GM18499 (cell line): ENCODE measurements around the gene FAM181B.

Source experiments
- ATAC-seq: cut with Tn5 transposase; IDR thresholded peaks from one replicate; pipeline ENCODE4 v1.9.1; 2021; ENCODE audit warnings: moderate number of reproducible peaks; ENCODE audit not compliant: insufficient read depth, unreplicated experiment

The FAM181B gene

DNA sequence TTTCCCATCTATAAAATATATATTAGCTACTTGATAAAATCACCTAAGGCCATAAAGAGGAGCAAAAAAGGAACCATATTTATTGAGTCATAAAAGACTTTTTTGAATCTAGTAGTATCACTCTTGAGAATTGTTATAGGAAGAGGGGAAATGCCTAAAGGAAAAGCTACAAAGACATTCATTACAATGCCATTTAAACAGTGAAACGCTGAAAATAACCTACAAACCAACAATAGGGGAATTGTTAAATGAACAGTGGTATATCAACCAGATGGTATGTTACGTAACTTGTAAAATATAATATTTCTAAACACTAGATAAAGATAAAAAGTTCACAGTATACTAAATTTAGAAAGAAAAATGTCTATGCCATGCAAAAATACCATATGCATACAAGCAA lies 47.5 kb downstream of the FAM181B start:
- ATAC-seq = no peak

DNA sequence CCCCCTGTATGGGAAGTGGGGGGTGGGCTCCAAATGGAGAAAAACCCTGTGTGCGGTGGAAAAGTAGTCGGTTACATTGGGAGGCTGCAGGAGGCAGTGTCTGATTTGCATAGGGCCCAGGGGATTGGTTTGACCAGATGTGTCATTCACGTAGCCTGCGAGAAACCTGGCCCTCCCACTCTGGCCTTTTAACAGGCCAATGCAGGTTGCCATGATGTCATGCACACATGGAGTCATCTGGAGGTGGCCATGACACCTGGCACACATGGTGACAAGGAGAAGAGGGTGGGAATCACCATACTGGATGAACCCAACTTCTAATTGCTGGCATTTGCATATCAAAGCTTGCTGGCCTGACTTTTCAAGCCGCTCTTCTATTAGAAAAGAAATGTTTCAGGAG lies 50.6 kb downstream of the FAM181B start:
- no peak for ATAC-seq

DNA sequence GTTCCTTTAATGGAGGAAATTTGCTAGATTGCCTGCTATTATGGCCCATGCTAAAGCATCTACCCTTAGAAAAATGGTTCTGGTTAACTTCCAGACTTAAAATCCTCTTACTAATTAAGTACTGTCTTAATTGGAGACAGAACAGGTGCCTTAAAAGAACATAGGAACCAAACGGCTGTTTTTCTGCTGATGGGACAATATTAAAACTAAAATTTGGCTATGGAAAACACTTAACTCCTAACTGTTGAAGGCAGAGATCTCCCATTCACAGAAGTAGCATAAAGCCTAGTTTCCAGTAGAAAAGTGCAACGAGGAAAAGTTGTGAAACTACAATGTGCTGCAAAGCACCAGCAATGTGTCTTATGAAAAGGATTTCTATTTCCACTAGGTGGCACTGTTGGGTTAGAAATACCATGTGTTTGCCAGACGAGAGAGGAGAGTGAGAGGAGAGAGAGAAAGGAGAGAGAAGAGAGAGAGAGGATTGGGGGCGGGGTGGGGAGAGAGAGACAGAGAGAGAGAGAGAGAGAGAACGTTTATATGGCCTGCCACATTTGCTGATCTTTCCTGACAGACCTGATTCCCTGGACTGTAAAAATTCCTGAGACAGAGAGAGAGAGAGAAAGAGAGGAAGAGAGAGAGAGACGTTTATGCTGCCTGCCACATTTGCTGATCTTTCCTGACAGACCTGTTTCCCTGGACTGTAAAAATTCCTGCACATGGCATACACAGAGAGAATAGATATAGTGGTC lies 51.5 kb downstream of the FAM181B start:
- peak; percentile 76 for ATAC-seq

DNA sequence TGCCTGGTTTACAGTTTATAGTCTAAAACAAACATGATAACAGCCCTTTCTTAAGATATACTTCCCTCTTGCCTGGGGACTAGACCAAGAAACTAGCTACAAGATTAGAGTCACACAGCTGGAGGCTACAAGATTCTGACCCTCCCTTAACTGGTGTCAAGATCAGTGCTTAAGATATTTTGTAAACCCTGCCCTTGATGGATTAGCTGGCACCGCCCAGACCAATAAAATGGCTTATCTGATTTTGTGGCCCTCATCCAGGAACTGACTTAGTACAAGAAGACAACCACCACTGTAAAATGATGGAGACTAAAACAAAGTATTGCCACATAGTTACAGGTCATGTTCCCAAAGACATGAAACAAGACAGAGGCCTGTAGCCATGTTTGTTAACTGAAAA lies 53.4 kb downstream of the FAM181B start:
- no peak for ATAC-seq
